ENCODE results near the gene KRIT1. TPM values are rescaled to one million over a fixed set of nuclear protein-coding genes. Genes with fewer than 3 reads are reported as not detected.
A peak's percentile ranks its signal among the peaks of the same experiment; 100 is the strongest.

KRIT1 gene
- total RNA-seq, 4 donors from 2014 or later, result 28.7 to 47.6 (median 32.5) TPM

DNA sequence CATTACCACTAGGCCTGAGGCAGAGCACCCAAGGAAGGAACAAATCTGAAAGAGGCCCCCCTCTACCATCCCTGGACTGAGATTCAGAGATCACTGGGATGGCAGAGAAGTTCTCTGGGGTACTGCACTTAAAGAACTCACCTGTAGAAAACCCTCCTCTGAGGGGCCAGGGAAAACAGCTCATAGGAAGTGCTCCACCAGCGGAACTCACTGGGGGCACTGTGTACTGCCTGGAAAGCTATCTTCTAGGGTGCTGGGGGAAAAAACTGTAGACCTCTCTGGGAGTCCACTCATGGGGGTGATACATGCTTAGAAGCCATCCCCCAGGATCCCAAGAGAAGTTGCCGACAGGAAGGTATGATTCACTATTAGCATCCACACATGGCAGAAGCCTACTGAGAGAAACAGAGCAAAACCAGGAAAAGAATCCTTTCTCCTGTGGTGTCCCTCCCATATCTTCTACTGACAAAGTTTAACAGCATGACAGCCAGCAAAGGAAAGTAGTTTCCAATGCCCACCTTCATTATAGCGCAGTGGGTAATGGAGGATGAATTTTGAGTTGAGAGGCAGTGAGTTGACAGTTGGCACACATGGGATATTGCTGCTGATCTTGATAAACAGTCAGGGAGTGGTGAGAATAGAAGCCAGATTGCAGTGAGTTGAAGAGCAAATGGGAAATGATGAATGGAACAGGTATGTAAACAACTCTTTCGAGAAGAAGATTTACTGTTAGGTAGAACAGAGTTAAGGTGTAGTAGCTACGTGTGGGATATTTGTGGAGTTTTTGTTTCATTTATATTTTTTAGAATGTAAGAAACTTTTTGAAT is 20.9 kb upstream of the KRIT1 start:
- in situ Hi-C loops (cut with MboI; ENCODE audit: low sequenced_read_pairs in 4 of 4), result no loop called here
- H3K9me3 ChIP-seq, result no peaks in the 10 kb centered on the region
- H3K4me3 ChIP-seq, result no peak overlapping the region
- no peaks in the 10 kb centered on the region for H3K4me1 ChIP-seq
- no peak overlapping the region for H3K27ac ChIP-seq
- TF ChIP-seq POLR2A (IDR thresholded peaks at IDR 0.05), result no peak
- TF ChIP-seq, protein P1, sequence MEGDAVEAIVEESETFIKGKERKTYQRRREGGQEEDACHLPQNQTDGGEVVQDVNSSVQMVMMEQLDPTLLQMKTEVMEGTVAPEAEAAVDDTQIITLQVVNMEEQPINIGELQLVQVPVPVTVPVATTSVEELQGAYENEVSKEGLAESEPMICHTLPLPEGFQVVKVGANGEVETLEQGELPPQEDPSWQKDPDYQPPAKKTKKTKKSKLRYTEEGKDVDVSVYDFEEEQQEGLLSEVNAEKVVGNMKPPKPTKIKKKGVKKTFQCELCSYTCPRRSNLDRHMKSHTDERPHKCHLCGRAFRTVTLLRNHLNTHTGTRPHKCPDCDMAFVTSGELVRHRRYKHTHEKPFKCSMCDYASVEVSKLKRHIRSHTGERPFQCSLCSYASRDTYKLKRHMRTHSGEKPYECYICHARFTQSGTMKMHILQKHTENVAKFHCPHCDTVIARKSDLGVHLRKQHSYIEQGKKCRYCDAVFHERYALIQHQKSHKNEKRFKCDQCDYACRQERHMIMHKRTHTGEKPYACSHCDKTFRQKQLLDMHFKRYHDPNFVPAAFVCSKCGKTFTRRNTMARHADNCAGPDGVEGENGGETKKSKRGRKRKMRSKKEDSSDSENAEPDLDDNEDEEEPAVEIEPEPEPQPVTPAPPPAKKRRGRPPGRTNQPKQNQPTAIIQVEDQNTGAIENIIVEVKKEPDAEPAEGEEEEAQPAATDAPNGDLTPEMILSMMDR (IDR thresholded peaks at IDR 0.05 in 4 of 5, conservative IDR thresholded peaks at IDR 0.05 in 1 of 5), result no peak
- no peak for ATAC-seq
- no peaks in the 10 kb centered on the region for H3K36me3 ChIP-seq
- no peaks in the 10 kb centered on the region for H3K27me3 ChIP-seq
- intact Hi-C loops (cut with DNase I; ENCODE audit: low total_unique reads), result no loop called here
- DNase-seq, result no peak

DNA sequence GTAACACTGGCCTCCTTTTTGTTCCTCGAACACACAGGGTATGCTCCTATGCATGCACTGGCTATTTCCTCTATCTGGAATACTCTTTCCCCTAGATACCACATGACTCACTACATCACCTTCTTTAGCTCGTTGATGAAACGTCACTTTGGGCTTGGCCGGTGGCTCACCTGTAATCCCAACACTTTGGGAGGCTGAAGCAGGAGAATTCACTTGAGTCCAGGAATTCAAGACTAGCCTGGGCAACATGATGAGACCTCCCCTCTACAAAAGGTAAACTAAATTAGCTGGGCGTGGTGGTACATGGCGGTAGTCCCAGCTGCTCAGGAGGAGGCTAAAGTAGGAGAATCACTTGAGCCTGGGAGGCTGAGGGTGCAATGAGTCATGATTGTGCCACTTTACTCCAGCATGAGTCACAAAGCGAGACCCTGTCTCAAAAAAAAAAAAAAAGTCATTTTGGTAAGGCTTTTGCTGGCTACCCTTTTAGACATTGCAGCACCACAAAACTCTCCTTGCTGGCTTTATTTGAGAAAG is 14.6 kb upstream of the KRIT1 start:
- peaks cover 17 to 22% of the 10 kb centered on the region in 2 donors for H3K4me1 ChIP-seq
- no peak overlapping the region for H3K27ac ChIP-seq
- no peak for TF ChIP-seq POLR2A (IDR thresholded peaks at IDR 0.05)
- TF ChIP-seq, protein P1 (IDR thresholded peaks at IDR 0.05 in 4 of 5, conservative IDR thresholded peaks at IDR 0.05 in 1 of 5), result no peak
- no peak for ATAC-seq
- no peaks in the 10 kb centered on the region for H3K9me3 ChIP-seq
- no peak overlapping the region for H3K4me3 ChIP-seq
- intact Hi-C loops (cut with DNase I; ENCODE audit: low total_unique reads) (no loop called here), in situ Hi-C loops (cut with MboI; ENCODE audit: low sequenced_read_pairs in 4 of 4) (no loop called here)
- DNase-seq, result no peak
- H3K36me3 ChIP-seq, result no peaks in the 10 kb centered on the region
- H3K27me3 ChIP-seq, result no peaks in the 10 kb centered on the region

DNA sequence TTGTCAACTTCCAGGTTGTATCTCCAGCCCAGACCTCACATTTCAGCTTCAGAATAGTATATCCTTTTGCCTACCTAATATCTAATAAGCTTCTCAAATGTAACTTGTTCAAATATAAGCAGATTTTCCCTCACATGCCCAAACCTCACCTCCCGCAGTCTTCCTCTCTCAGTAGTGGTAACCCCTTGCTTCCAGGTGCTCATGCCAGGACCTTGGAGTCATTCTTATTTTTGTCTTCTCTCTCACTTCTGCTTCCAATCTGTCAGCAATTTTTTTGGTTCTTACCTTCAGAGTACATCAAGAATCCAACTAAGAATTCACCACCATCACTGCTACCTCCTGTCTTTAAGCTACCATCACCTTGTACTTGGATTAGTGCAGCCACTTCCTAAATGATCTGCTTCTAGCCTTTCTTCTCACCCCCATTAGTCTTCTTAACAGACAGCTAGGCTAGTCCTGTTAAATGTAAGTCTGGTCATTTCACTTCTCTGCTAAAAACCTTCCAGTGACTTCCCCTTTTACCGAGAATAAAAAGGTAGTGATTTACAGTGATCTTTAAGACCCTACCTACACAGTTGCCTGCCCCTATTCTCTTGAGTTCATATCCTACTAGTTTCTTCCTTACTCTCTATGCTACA is 14.0 kb upstream of the KRIT1 start:
- intact Hi-C loops (cut with DNase I; ENCODE audit: low total_unique reads), result no loop called here

DNA sequence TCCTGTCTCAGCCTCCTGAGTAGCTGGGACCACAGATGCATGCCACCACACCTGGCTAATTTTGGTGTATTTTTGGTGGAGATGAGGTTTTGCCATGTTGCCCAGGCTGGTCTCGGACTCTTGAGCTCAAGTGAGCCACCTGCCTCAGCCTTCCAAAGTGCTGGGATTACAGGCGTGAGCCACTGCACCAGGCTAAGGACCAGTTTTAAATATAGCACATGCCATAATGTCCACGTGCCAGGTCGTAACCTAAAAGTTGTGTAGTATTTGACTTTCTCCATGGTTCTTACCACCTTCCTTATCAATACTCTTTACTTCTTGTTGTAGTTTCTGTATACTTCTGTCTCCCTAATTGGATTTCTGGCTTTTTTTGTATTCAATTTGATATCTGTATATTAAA is 13.3 kb upstream of the KRIT1 start:
- TF ChIP-seq, protein P1 (IDR thresholded peaks at IDR 0.05 in 4 of 5, conservative IDR thresholded peaks at IDR 0.05 in 1 of 5), result no peak
- no peak for TF ChIP-seq POLR2A (IDR thresholded peaks at IDR 0.05)
- peak in 1 of 2 donors; percentile 26 for DNase-seq
- in situ Hi-C loops (cut with MboI; ENCODE audit: low sequenced_read_pairs in 4 of 4) (no loop called here), intact Hi-C loops (cut with DNase I; ENCODE audit: low total_unique reads) (no loop called here)
- ATAC-seq, result peak in 1 of 2 donors; percentile 63
- H3K36me3 ChIP-seq, result no peaks in the 10 kb centered on the region
- no peaks in the 10 kb centered on the region for H3K27me3 ChIP-seq
- H3K4me3 ChIP-seq, result no peak overlapping the region
- H3K4me1 ChIP-seq, result peaks cover 24 to 27% of the 10 kb centered on the region in 2 donors
- peak overlapping the region in 2 of 4 donors; percentile 11 to 41 for H3K27ac ChIP-seq
- H3K9me3 ChIP-seq, result no peaks in the 10 kb centered on the region

More for the DNA sequence above, 14.0 kb upstream of the KRIT1 start:
- ATAC-seq (peak in 1 of 2 donors; percentile 68), DNase-seq (no peak)
- Histone ChIP-seq H3K4me3 (no peak overlapping the region), H3K9me3 (no peaks in the 10 kb centered on the region), H3K4me1 (peaks cover 23 to 27% of the 10 kb centered on the region in 2 donors), H3K27me3 (no peaks in the 10 kb centered on the region), H3K27ac (peak overlapping the region in 2 of 4 donors; percentile 11 to 41), H3K36me3 (no peaks in the 10 kb centered on the region)
- TF ChIP-seq, protein P1 (IDR thresholded peaks at IDR 0.05 in 4 of 5, conservative IDR thresholded peaks at IDR 0.05 in 1 of 5), result no peak
- TF ChIP-seq POLR2A (IDR thresholded peaks at IDR 0.05), result no peak
- in situ Hi-C loops (cut with MboI; ENCODE audit: low sequenced_read_pairs in 4 of 4), result no loop called here
